IMR-90 (cell line): ENCODE measurements around the gene EFNA5. TPM values are rescaled to one million over a fixed set of nuclear protein-coding genes. Genes with fewer than 3 reads are reported as not detected.

ENCODE experiments used
- ATAC-seq: fragments of 200-7000 bp; cut with Tn5 transposase; 2 replicates; pipeline ENCODE4 v1.9.1; 2020; ENCODE audit warnings: low read depth, mild to moderate bottlenecking, moderate library complexity
- BruUV-seq: library from RNA; stranded (reverse); fragments of 400-500 nt; replicated peaks from 2 replicates; lab custom pipeline; 2021; lab: Mats Ljungman, UMichigan
- CTCF ChIA-PET: fragments of 300-600 bp; formaldehyde crosslinking; extraction: SDS; loops from one replicate; lab custom pipeline; 2021; ENCODE audit warnings: antibody characterized with exemption; lab: Yijun Ruan, JAX
- POLR2A ChIA-PET: fragments of 300-600 bp; sonication (Branson Sonifier 250); formaldehyde crosslinking; loops from one replicate; lab custom pipeline; 2022; ENCODE audit warnings: antibody characterized with exemption; ENCODE audit not compliant: unreplicated experiment; lab: Charles Lee
- DNase-seq: peaks from one replicate; pipeline ENCODE4 v3.0.0; 2013
- H2AFZ ChIP-seq: replicated peaks from 2 replicates; pipeline ENCODE3; 2013; ENCODE audit warnings: low read length, mild to moderate bottlenecking; ENCODE audit not compliant: poor library complexity
- H2AK5ac ChIP-seq: 2 replicates; pipeline ENCODE4 v1.6.1; 2013; ENCODE audit warnings: low read depth, low read length, inconsistent platforms
- H2AK9ac ChIP-seq: replicated peaks from 2 replicates; pipeline ENCODE3; 2013; ENCODE audit warnings: mild to moderate bottlenecking, low read depth, low read length, moderate library complexity; ENCODE audit not compliant: poor library complexity
- H2BK120ac ChIP-seq: 2 replicates; pipeline ENCODE4 v1.6.1; 2013; ENCODE audit warnings: low read depth, low read length, inconsistent platforms
- H2BK15ac ChIP-seq: 3 replicates; pipeline ENCODE4 v1.6.1; 2013; ENCODE audit warnings: low read depth, low read length, inconsistent platforms
- H2BK20ac ChIP-seq: 2 replicates; pipeline ENCODE4 v1.6.1; 2013; ENCODE audit warnings: low read depth, mild to moderate bottlenecking, inconsistent platforms, low read length, moderate library complexity
- H2BK5ac ChIP-seq: 2 replicates; pipeline ENCODE4 v1.6.1; 2013; ENCODE audit warnings: mild to moderate bottlenecking, low read depth, low read length, inconsistent platforms; ENCODE audit not compliant: poor library complexity, severe bottlenecking
- H3K14ac ChIP-seq: replicated peaks from 2 replicates; pipeline ENCODE4 v1.6.1; 2013; ENCODE audit warnings: low read depth, low read length, inconsistent platforms
- H3K18ac ChIP-seq: 2 replicates; pipeline ENCODE4 v1.6.1; 2013; ENCODE audit warnings: low read depth, low read length, control low read depth
- H3K23ac ChIP-seq: 2 replicates; pipeline ENCODE4 v1.6.1; 2013; ENCODE audit warnings: low read depth, low read length, inconsistent platforms
- H3K27ac ChIP-seq: 2 replicates; pipeline ENCODE4 v1.5.1; 2013; ENCODE audit warnings: mild to moderate bottlenecking, control low read depth, low read length; ENCODE audit not compliant: insufficient read depth
- H3K27me3 ChIP-seq: 2 replicates; pipeline ENCODE4 v1.6.1; 2013; ENCODE audit warnings: low read length; ENCODE audit not compliant: control insufficient read depth, insufficient read depth
- H3K36me3 ChIP-seq: 2 replicates; pipeline ENCODE4 v1.6.1; 2013; ENCODE audit warnings: low read length, mixed read lengths; ENCODE audit not compliant: control insufficient read depth, insufficient read depth
- H3K4ac ChIP-seq: 2 replicates; pipeline ENCODE4 v1.6.1; 2013; ENCODE audit warnings: low read depth, low read length, inconsistent platforms
- H3K4me1 ChIP-seq: 2 replicates; pipeline ENCODE4 v1.6.1; 2013; ENCODE audit warnings: low read length, mixed read lengths; ENCODE audit not compliant: control insufficient read depth, insufficient read depth
- H3K4me2 ChIP-seq: 2 replicates; pipeline ENCODE4 v1.6.1; 2013; ENCODE audit warnings: low read depth, mild to moderate bottlenecking, control low read depth, low read length, moderate library complexity
- H3K4me3 ChIP-seq: 2 replicates; pipeline ENCODE4 v1.5.1; 2013; ENCODE audit warnings: low read depth, mild to moderate bottlenecking, control low read depth, low read length, moderate library complexity; ENCODE audit not compliant: insufficient read depth
- H3K56ac ChIP-seq: 2 replicates; pipeline ENCODE4 v1.6.1; 2013; ENCODE audit warnings: low read length, inconsistent platforms; ENCODE audit not compliant: insufficient read depth; ENCODE audit errors: extremely low read depth
- H3K79me1 ChIP-seq, 2 experiments: 2 replicates each; pipeline ENCODE4 v1.6.1; 2013; ENCODE audit warnings: low read length in 2 of 2, inconsistent platforms in 1 of 2, low read depth in 1 of 2
- H3K9ac ChIP-seq: 2 replicates; pipeline ENCODE4 v1.6.1; 2013; ENCODE audit warnings: low read depth, low read length, control low read depth
- H3K9me1 ChIP-seq: 2 replicates; pipeline ENCODE4 v1.6.1; 2013; ENCODE audit warnings: low read length, inconsistent platforms; ENCODE audit not compliant: insufficient read depth
- H3K9me3 ChIP-seq: 2 replicates; pipeline ENCODE4 v1.6.1; 2013; ENCODE audit warnings: low read length; ENCODE audit not compliant: control insufficient read depth, insufficient read depth
- H4K20me1 ChIP-seq: 2 replicates; pipeline ENCODE4 v1.6.1; 2013; ENCODE audit warnings: low read length, inconsistent platforms; ENCODE audit not compliant: insufficient read depth
- H4K5ac ChIP-seq: 2 replicates; pipeline ENCODE4 v1.6.1; 2013; ENCODE audit warnings: mild to moderate bottlenecking, low read depth, low read length, control low read depth
- H4K8ac ChIP-seq, 2 experiments: 2 replicates each; pipeline ENCODE4 v1.6.1; 2013; ENCODE audit warnings: low read depth in 2 of 2, low read length in 2 of 2, control low read depth in 1 of 2, inconsistent platforms in 1 of 2
- H4K91ac ChIP-seq: 2 replicates; pipeline ENCODE4 v1.6.1; 2013; ENCODE audit warnings: low read depth, low read length, inconsistent platforms; ENCODE audit not compliant: insufficient read depth
- CTCF ChIP-seq: conservative IDR thresholded peaks from 2 replicates; pipeline ENCODE4 v1.5.1; 2012; ENCODE audit warnings: mild to moderate bottlenecking, low read depth, low read length, improper control_type of control experiment
- ELK1 ChIP-seq: fragments of 150-350 bp; IDR thresholded peaks from 2 replicates; pipeline ENCODE4 v1.6.1; 2016; ENCODE audit warnings: low read depth, mild to moderate bottlenecking, low read length, moderate library complexity, borderline replicate concordance
- FOS ChIP-seq: fragments of 150-350 bp; IDR thresholded peaks from 2 replicates; pipeline ENCODE4 v1.6.1; 2016; ENCODE audit warnings: low read depth, low read length
- RAD21 ChIP-seq: IDR thresholded peaks from 2 replicates; pipeline ENCODE4 v1.6.1; 2012; ENCODE audit warnings: low read length, improper control_type of control experiment
- RCOR1 ChIP-seq: IDR thresholded peaks from 2 replicates; pipeline ENCODE4 v1.6.1; 2012; ENCODE audit warnings: mild to moderate bottlenecking, low read length, improper control_type of control experiment; ENCODE audit not compliant: insufficient replicate concordance
- RFX5 ChIP-seq: IDR thresholded peaks from 2 replicates; pipeline ENCODE4 v1.8.0; 2012; ENCODE audit warnings: low read depth, mild to moderate bottlenecking, low read length, moderate library complexity
- USF2 ChIP-seq: fragments of 150-350 bp; IDR thresholded peaks from 2 replicates; pipeline ENCODE4 v1.6.1; 2017; ENCODE audit warnings: mild to moderate bottlenecking, antibody characterized with exemption, low read length, low read depth
- WGBS, 2 experiments: methylation state at CpG; one replicate each; pipeline versions ENCODE4 v1.1.5 to v1.1.7; 2013; ENCODE audit warnings: missing lambda C conversion rate in 2 of 2; ENCODE audit not compliant: insufficient read length in 1 of 2; ENCODE audit errors: extremely low coverage in 2 of 2; 5-methylcytosine and 5-hydroxymethylcytosine counted together
- dilution Hi-C: fragments of 300-500 bp; cut with HindIII; formaldehyde crosslinking; loops from one replicate; pipeline ENCODE4 v1.14.3; 2018; ENCODE audit warnings: low sequenced_read_pairs; ENCODE audit not compliant: unreplicated experiment
- in situ Hi-C: fragments of 300-500 bp; cut with MboI; formaldehyde crosslinking; loops from 3 replicates; pipeline ENCODE4 v1.14.3; 2019; ENCODE audit warnings: low sequenced_read_pairs, inconsistent platforms, mixed read lengths
- intact Hi-C: fragments of 100-400 bp; cut with micrococcal nuclease; formaldehyde crosslinking; loops from 2 replicates; pipeline ENCODE4 v1.10.0; 2022
- polyA plus RNA-seq, 3 experiments: library from polyadenylated mRNA; depleted of rRNA; stranded (reverse); fragments of >200 nt; gene quantifications; 2 replicates each; pipeline ENCODE4 v1.2.3, GENCODE V29; 2012; ENCODE audit warnings: low replicate concordance in 1 of 3
- total RNA-seq: library from RNA; depleted of rRNA; stranded (reverse); fragments of >200 nt; gene quantifications from 2 replicates; pipeline ENCODE4 v1.2.3, GENCODE V29; 2012

The EFNA5 gene
- total and polyA plus RNA-seq, 2 of the 4 experiments (the other 2 are of a cell fraction), result 1.5 to 1.6 TPM

GRCh38 chr5:107414802-107415201, 255.9 kb downstream of the EFNA5 start:
- DNase-seq (no peak), ATAC-seq (no peak)
- no peak overlapping the region for H2AFZ ChIP-seq
- no peak overlapping the region for H3K14ac ChIP-seq
- no peak overlapping the region for H3K23ac ChIP-seq
- intact Hi-C loops, result no loop called here
- H4K8ac ChIP-seq, result no peak overlapping the region
- CTCF ChIA-PET, result no interaction called here
- no peak overlapping the region for H2BK120ac ChIP-seq
- H3K9me1 ChIP-seq, result no peaks in the 10 kb centered on the region
- no peak overlapping the region for H2AK5ac ChIP-seq
- no peak for TF ChIP-seq RFX5
- no peak for TF ChIP-seq ELK1
- TF ChIP-seq USF2, result no peak
- TF ChIP-seq RAD21, result no peak
- TF ChIP-seq RCOR1, result no peak
- TF ChIP-seq CTCF, result no peak
- TF ChIP-seq FOS, result no peak
- no peaks in the 10 kb centered on the region for H3K79me1 ChIP-seq
- in situ Hi-C loops, result no loop called here
- H3K4me1 ChIP-seq, result no peaks in the 10 kb centered on the region
- H3K4me3 ChIP-seq, result no peak overlapping the region
- H3K4ac ChIP-seq, result no peak overlapping the region
- BruUV-seq, result no TSS peak
- no peak overlapping the region for H3K9ac ChIP-seq
- dilution Hi-C loops, result no loop called here
- no peak overlapping the region for H4K5ac ChIP-seq
- H2BK15ac ChIP-seq, result no peak overlapping the region
- no peaks in the 10 kb centered on the region for H3K27me3 ChIP-seq
- no peak overlapping the region for H3K56ac ChIP-seq
- H2AK9ac ChIP-seq, result no peak overlapping the region
- no peaks in the 10 kb centered on the region for H3K9me3 ChIP-seq
- H4K91ac ChIP-seq, result no peak overlapping the region
- no peak overlapping the region for H3K18ac ChIP-seq
- no peak overlapping the region for H3K27ac ChIP-seq
- H3K4me2 ChIP-seq, result no peak overlapping the region
- H3K36me3 ChIP-seq, result no peaks in the 10 kb centered on the region
- no CpG with 5 or more reads among the region's 2 CpGs for WGBS, 2 experiments
- no peak overlapping the region for H2BK20ac ChIP-seq
- POLR2A ChIA-PET, result no interaction called here
- no peaks in the 10 kb centered on the region for H4K20me1 ChIP-seq
- no peak overlapping the region for H2BK5ac ChIP-seq
